HS-27A (cell line): ENCODE measurements around the gene MMS19.

Experiments used
- DNase-seq: peaks from one replicate; pipeline ENCODE4 v3.0.0-alpha.2; 2012; ENCODE audit warnings: low read depth, missing footprints

Gene MMS19

DNA sequence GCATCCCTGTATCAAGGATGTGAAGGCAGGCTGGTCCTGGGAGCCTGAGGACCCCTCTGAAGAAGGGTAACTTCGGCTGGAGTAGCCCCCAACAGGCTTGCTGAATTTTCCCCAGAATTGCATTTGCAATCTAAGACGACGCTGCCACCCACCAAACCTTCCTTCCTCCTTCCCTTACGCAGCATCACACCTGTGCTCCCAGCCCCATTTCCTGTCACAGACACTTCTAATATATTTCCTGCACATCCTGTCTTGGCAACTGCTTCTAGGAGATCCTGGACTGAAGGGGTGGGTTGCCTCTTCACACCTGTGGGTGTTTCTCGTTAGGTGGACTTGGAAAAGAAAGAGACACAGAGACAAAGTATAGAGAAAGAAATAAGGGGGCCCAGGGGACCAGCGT is 81.7 kb downstream of the MMS19 start:
- DNase-seq, result no peak

DNA sequence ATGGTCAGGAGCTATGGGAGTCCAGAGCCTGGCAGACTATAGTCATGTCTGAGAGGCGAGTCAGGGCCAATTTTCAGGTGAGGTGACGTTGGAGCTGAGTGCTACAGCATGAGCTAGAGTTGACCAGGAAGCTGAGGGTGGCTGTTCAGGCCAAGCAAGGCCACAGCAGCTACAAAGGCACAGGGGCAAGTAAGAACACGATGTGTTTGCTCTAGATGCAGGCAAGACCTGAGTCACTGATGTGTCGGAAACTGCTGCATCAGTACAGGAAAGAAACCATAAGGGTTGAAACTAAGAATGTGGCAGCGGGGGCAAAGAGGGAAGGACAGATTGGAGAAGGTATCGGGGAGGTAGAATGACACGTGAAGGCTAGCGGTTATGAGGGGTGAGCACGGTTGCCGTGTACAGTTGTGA is 85.3 kb downstream of the MMS19 start:
- no peak for DNase-seq

DNA sequence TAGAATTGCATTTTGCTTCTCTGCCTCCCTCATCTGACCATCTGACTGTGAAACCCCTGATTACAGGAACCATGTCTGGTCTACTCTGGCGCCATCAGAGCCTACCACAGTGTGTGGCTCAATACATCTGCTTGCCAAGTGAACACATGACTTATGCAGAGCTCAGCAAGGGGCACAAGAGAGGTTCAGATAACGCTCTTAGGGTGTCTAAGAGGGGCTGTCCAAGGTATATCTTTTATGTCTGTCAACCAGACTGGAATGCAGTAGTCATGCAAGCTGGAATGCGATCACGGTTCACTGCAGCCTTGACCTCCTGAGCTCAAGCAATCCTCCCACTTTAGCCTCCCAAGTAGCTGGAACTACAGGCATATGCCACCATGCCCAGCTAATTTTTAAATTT is 86.8 kb downstream of the MMS19 start:
- no peak for DNase-seq

DNA sequence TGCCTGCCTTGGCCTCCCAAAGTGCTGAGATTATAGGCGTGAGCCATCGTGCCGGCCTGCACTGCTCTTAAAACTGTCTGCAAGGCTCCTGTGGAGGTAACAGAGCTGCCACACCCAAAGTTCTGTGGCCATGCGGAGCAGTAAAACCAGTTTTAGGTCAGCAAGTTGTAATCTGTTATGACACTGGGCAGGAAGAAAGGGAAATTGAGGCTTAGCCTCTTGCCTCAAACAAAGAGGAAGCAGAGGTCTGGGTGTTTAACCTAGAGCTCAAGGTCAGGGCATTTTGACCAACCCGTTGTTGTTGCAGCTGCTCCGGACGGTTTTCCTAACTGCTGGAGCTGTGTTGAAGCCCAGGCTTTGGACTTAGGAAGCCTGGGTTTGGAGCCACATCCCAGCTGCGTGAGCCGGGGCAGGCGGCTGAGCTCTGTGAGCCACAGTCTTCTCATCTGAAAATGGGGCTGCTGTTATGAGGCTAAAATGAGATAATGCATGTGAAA is 89.7 kb downstream of the MMS19 start:
- DNase-seq, result no peak
